ENCODE data around the gene LMAN2L. TPM values are rescaled to one million over a fixed set of nuclear protein-coding genes. Genes with fewer than 3 reads are reported as not detected.

LMAN2L gene
- total and polyA plus RNA-seq, 2 donors (not counting 1 experiment from before 2014, with no cell fraction given) = 5.7 to 10.7 TPM

- Histone ChIP-seq H4K20me1 (ENCODE audit: control insufficient read depth, insufficient read depth, low read length, poor library complexity, severe bottlenecking) (no peaks in the 10 kb centered on the region), H2AFZ (ENCODE audit: insufficient read depth, low read depth, low read length, poor library complexity, severe bottlenecking) (no peak overlapping the region), H3K79me2 (ENCODE audit: control insufficient read depth, insufficient read depth, low read length) (peaks cover 27% of the 10 kb centered on the region), H3K4me3 (ENCODE audit: control extremely low read depth in 1 of 5, extremely low read depth in 1 of 5, insufficient read depth in 1 of 5, low read depth in 2 of 5, low read length in 4 of 5) (no peak overlapping the region), H3K9me3 (ENCODE audit: control extremely low read depth in 1 of 3, control insufficient read depth in 2 of 3, insufficient read depth in 1 of 3, low read length in 2 of 3) (no peaks in the 10 kb centered on the region), H3K9ac (ENCODE audit: low read length) (no peak overlapping the region), H3K4me2 (replicated peaks; ENCODE audit: low read depth, low read length, poor library complexity, severe bottlenecking) (no peak overlapping the region), H3K36me3 (replicated peaks in 1 of 2; ENCODE audit: control extremely low read depth in 1 of 2, control insufficient read depth in 1 of 2, extremely low read depth in 1 of 2, insufficient read depth in 2 of 2, low read length in 1 of 2) (peaks cover 0 to 29% of the 10 kb centered on the region in 2 experiments), H3K27me3 (replicated peaks in 1 of 4; ENCODE audit: control extremely low read depth in 1 of 4, control insufficient read depth in 3 of 4, insufficient read depth in 4 of 4, low read length in 3 of 4) (no peaks in the 10 kb centered on the region), H3K27ac (ENCODE audit: low read length in 2 of 2) (no peak overlapping the region), H3K4me1 (ENCODE audit: control insufficient read depth in 2 of 2, insufficient read depth in 2 of 2, low read length in 2 of 2) (peaks cover 14 to 25% of the 10 kb centered on the region in 2 donors)
- Mint-ChIP-seq H3K4me3 (peak overlapping the region; percentile 62), H3K27me3 (no peaks in the 10 kb centered on the region), H3K27ac (peak overlapping the region; percentile 47), H3K4me1 (peaks cover 29% of the 10 kb centered on the region), H3K9me3 (ENCODE audit: insufficient read depth) (no peaks in the 10 kb centered on the region)
- intact Hi-C loops (cut with micrococcal nuclease) = no loop called here
- ATAC-seq (ENCODE audit: low read depth) = no peak
- no peak for DNase-seq
- TF ChIP-seq EZH2 (IDR thresholded peaks at IDR 0.05; ENCODE audit: borderline replicate concordance, insufficient read depth, low read depth, low read length, poor library complexity, severe bottlenecking) (no peak), CTCF (IDR thresholded peaks at IDR 0.05) (no peak)
- WGBS (ENCODE audit: insufficient coverage) = 100% methylated on average over 1 of the region's 2 CpGs
- POLR2A ChIA-PET = no interaction called here
- CTCF ChIA-PET = interaction anchor here (1.0 kb wide), 1 partner anchor 26 kb away, joined by 3 read pairs; no protein-coding TSS in a partner anchor
These were observed 2.0 kb downstream of the LMAN2L start for GRCh38 chr2:96737831-96738230.

GRCh38 chr2:96737251-96737650, 2.6 kb downstream of the LMAN2L start:
- Histone ChIP-seq H3K27ac (ENCODE audit: low read length in 2 of 2) (no peak overlapping the region), H3K9me3 (ENCODE audit: control extremely low read depth in 1 of 3, control insufficient read depth in 2 of 3, insufficient read depth in 1 of 3, low read length in 2 of 3) (no peaks in the 10 kb centered on the region), H3K4me3 (ENCODE audit: control extremely low read depth in 1 of 5, extremely low read depth in 1 of 5, insufficient read depth in 1 of 5, low read depth in 2 of 5, low read length in 4 of 5) (no peak overlapping the region), H3K79me2 (ENCODE audit: control insufficient read depth, insufficient read depth, low read length) (peaks cover 27% of the 10 kb centered on the region), H3K27me3 (replicated peaks in 1 of 4; ENCODE audit: control extremely low read depth in 1 of 4, control insufficient read depth in 3 of 4, insufficient read depth in 4 of 4, low read length in 3 of 4) (no peaks in the 10 kb centered on the region), H3K4me2 (replicated peaks; ENCODE audit: low read depth, low read length, poor library complexity, severe bottlenecking) (no peak overlapping the region), H2AFZ (ENCODE audit: insufficient read depth, low read depth, low read length, poor library complexity, severe bottlenecking) (no peak overlapping the region), H4K20me1 (ENCODE audit: control insufficient read depth, insufficient read depth, low read length, poor library complexity, severe bottlenecking) (no peaks in the 10 kb centered on the region), H3K36me3 (replicated peaks in 1 of 2; ENCODE audit: control extremely low read depth in 1 of 2, control insufficient read depth in 1 of 2, extremely low read depth in 1 of 2, insufficient read depth in 2 of 2, low read length in 1 of 2) (peaks cover 0 to 33% of the 10 kb centered on the region in 2 experiments), H3K9ac (ENCODE audit: low read length) (no peak overlapping the region), H3K4me1 (ENCODE audit: control insufficient read depth in 2 of 2, insufficient read depth in 2 of 2, low read length in 2 of 2) (peaks cover 14 to 25% of the 10 kb centered on the region in 2 donors)
- WGBS (ENCODE audit: insufficient coverage) = no CpG with 5 or more reads among the region's 2 CpGs
- intact Hi-C loops (cut with micrococcal nuclease) = no loop called here
- ATAC-seq (ENCODE audit: low read depth) = no peak
- peaks cover 29% of the 10 kb centered on the region for H3K4me1 Mint-ChIP-seq
- no peak for DNase-seq
- H3K4me3 Mint-ChIP-seq = no peak overlapping the region
- POLR2A ChIA-PET = no interaction called here
- no peaks in the 10 kb centered on the region for H3K9me3 Mint-ChIP-seq (ENCODE audit: insufficient read depth)
- H3K27ac Mint-ChIP-seq = no peak overlapping the region
- CTCF ChIA-PET = no interaction called here
- TF ChIP-seq EZH2 (IDR thresholded peaks at IDR 0.05; ENCODE audit: borderline replicate concordance, insufficient read depth, low read depth, low read length, poor library complexity, severe bottlenecking) = no peak
- TF ChIP-seq CTCF (IDR thresholded peaks at IDR 0.05) = no peak
- H3K27me3 Mint-ChIP-seq = no peaks in the 10 kb centered on the region

All from B cell (primary cell).